HCEC 1CT (cell line): ENCODE data around the gene NGEF.

Experiments used
- DNase-seq: peaks from one replicate; pipeline ENCODE4 v3.0.0-alpha.2; 2017

NGEF gene

GRCh38 chr2:232993231-232993821, 19.7 kb downstream of the NGEF start:
- no peak for DNase-seq

GRCh38 chr2:232986155-232986554, 26.9 kb downstream of the NGEF start:
- DNase-seq, result no peak

GRCh38 chr2:232984451-232985207, 28.4 kb downstream of the NGEF start:
- DNase-seq, result no peak

- no peak for DNase-seq
Observed at GRCh38 chr2:232983669-232984140, 29.4 kb downstream of the NGEF start.

GRCh38 chr2:232982926-232983668, 30.0 kb downstream of the NGEF start:
- no peak for DNase-seq

GRCh38 chr2:232981767-232982360, 31.2 kb downstream of the NGEF start:
- DNase-seq, result no peak

GRCh38 chr2:232981356-232981755, 31.7 kb downstream of the NGEF start:
- DNase-seq, result no peak

GRCh38 chr2:232980683-232981082, 32.4 kb downstream of the NGEF start:
- DNase-seq, result no peak

GRCh38 chr2:232979871-232980461, 33.1 kb downstream of the NGEF start:
- peak; percentile 67 for DNase-seq

GRCh38 chr2:232977438-232977971, 35.6 kb downstream of the NGEF start:
- DNase-seq, result no peak

- no peak for DNase-seq
Observed at GRCh38 chr2:232976666-232977437, 36.2 kb downstream of the NGEF start.

- DNase-seq, result no peak
Observed at GRCh38 chr2:232976176-232976575, 36.9 kb downstream of the NGEF start.

- DNase-seq, result no peak
Observed at GRCh38 chr2:232974396-232974795, 38.7 kb downstream of the NGEF start.

GRCh38 chr2:232973796-232974195, 39.3 kb downstream of the NGEF start:
- DNase-seq, result no peak

GRCh38 chr2:232973011-232973735, 39.9 kb downstream of the NGEF start:
- no peak for DNase-seq

- DNase-seq, result no peak
Observed at GRCh38 chr2:232971744-232972143, 41.3 kb downstream of the NGEF start.

GRCh38 chr2:232970051-232970450, 43.0 kb downstream of the NGEF start:
- DNase-seq, result no peak

GRCh38 chr2:232967474-232967873, 45.6 kb downstream of the NGEF start:
- DNase-seq, result no peak

GRCh38 chr2:232966122-232966521, 46.9 kb downstream of the NGEF start:
- DNase-seq, result no peak

GRCh38 chr2:232963913-232964312, 49.1 kb downstream of the NGEF start:
- DNase-seq, result no peak

- no peak for DNase-seq
Observed at GRCh38 chr2:232960862-232961261, 52.2 kb downstream of the NGEF start.
